ENCODE measurements around the gene KPNA4.
"Not testable (repeated sequence)": the region's sequence is repeated elsewhere in the genome, so short reads cannot be mapped to it uniquely, and the experiment has no call there.

KPNA4 gene

DNA sequence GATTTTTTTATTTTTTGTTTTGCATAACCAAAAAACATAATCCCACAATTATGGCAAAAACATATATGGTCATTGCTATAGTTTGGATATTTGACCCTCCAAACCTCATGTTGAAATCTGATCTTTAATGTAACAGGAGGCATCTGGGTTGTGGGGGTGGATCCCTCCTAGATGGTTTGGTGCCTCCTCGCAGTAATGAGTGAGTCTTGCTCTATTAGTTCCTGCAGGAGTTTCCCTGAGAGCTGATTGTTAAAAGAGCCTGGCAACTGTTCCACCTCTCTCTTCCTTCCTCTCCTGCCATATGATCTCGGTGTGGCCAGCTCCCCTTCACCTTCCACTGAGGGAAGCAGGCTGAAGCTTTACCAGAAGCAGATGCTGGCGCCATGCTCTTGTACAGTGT lies 82.6 kb downstream of the KPNA4 start:
- no peak for DNase-seq

DNA sequence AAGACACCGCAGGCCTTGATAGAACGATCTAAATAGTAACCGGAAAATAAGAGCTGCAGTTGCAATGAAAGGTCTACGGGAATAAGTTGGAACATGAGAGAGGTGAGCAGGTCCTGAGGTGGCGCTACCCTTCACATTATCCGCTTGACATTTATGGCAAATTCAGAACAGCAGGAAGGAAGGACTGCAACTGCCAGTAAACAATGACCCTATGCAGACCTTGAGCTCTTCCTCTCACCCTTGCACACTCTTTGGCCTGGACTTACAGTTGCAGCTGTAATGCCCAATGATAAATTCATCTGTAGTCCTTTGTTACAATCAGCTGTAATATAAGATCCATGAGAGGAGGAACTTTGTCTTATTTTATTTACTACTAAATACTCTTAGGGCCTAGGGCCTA lies 83.5 kb downstream of the KPNA4 start:
- no peak for DNase-seq

DNA sequence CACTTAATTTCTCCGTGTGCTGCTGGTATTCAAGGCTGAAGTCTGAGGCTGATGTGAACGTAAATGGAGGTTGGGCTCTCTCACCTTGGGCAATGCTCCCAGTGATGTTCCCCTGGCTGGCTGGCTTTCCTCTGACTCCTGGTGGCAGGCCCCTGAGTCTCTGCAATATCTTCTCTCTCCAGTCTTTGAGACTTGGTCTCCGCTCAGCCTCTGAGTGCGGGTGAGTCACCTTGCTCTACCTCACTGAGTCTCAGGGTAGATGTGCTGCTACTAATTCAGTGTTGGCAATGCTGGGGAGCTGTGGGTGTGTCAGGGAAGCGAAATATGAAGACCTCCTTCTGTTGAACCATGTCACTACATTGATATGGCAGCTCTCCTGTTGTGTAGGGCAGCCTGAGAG lies 84.4 kb downstream of the KPNA4 start:
- DNase-seq: no peak

DNA sequence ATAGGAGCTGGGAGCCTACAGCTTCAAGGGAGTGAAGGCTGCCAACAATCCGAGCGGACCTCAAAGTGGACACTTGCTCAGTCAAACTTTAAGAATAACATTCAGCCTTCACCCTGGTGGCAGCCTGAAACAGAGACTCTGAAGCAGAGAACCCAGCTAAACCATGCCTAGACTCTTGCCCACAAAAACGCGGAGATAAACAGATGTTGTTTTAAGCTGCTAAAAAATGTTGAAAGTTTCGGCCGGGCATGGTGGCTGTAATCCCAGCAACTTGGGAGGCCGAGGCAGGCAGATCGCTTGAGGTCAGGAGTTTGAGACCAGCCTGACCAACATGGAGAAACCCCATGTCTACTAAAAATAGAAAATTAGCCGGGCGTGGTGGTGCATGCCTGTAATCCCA lies 86.0 kb downstream of the KPNA4 start:
- DNase-seq: no peak

DNA sequence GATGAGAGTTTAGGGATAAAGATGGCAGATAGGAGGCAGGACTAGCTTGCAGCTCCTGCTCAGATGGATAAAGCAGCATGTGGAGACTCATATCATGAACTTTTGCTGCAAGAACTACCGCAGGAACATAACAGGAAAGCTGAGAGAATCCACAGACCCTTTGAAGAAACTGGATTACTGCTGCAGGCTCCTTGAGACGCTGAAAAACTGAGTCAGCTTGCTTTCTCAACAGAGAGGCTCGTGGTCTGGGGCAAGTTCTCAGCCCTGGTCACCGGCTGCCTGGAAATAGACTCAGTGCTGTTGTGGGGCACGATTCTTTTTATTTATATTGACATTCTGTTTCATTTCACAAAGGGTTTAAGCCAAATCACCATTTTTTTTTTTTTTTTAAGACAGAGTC lies 87.0 kb downstream of the KPNA4 start:
- no peak for DNase-seq

DNA sequence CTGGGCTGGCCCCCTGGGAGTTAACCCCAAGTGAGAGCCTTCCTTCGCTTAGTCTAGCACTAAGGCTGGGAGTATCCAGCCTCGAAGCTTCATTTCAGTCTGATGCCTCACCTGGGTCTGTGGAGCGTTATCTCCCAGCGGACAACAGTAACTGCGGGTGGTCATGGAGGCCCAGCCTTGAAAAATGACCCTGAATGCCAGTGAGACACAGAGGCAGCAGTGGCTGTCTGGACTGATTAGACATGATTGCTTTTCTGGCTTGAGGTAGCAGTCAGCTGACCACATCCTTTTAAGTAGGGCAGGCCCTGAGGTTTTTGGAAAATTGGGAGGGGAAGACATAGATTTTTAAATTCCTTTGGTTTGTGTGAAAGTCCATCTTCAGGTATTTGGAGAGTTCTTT lies 87.6 kb downstream of the KPNA4 start:
- peak; percentile 13 for DNase-seq

DNA sequence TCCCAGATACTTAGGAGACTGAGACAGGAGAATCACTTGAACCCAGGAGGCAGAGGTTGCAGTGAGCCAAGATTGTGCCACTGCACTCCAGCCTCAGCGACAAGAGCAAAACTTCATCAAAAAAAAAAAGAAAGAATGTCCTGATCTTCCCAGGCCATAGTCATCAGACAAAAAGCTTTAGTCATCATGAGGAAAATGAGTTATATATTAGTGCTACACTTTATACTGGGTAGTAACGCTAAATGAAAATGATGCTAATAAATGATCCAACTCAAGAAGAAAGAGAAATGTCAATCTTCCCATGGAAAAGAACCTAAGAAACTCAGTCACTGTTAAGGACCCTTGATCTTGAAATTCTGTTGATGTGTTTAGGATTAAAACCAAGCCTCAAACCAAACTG lies 89.5 kb downstream of the KPNA4 start:
- DNase-seq: no peak

DNA sequence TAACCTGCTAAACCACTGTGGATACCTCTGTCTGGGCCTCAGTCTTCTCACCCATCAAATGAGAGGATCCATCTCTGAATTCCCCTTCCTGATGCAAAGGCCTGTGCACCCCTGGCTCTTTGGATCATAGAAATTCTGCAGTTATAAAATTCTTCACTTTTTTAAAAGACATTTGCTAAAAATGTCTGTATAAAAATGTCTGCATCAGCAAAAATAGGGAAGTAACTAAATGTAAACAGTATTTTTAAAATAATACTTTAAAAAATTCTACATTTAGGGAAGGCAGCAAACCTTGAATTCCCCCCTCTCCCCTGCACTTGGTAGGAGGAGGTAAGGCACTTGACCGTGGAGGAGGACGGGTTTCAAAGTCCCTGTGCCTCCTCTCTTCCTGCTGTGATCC lies 90.2 kb downstream of the KPNA4 start:
- DNase-seq: no peak

DNA sequence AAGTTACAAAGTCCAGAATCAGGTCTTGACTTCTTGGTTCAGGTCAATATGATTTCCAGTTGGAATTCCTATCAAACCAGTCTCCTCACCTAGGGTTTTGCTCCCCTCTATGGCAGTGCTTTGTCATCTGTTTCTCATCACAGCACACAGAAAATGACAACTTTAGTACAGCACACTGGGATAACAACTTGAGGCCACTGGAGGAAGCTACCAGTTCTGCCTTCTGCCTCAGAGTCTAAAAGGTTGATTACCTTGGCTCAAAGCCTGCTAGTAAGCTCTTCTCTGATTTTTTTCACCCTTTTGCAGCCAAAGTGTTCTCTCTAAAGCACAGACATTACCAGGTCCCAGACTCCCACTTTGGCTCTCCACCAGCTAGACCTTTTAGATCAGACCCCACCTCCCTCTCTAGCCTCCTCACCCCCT lies 90.9 kb downstream of the KPNA4 start:
- no peak for DNase-seq

DNA sequence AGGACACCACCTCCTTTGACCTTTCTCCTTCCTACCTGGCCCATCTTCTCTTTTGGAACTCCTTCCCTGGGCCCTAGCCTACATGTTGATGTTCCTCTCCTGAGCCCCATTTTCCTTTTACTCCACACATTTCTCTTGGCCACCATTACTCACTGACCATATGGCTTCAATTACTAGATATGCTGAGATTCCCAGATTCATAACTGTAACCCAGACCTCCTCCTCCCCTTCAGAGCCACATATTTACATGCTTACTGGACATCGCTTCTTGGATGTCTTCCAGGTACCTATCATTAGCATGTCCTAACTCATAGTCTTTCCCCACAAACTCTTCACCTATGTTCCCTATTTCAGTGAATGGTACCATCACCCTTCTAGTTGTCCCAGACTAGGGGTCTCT lies 91.4 kb downstream of the KPNA4 start:
- no peak for DNase-seq

DNA sequence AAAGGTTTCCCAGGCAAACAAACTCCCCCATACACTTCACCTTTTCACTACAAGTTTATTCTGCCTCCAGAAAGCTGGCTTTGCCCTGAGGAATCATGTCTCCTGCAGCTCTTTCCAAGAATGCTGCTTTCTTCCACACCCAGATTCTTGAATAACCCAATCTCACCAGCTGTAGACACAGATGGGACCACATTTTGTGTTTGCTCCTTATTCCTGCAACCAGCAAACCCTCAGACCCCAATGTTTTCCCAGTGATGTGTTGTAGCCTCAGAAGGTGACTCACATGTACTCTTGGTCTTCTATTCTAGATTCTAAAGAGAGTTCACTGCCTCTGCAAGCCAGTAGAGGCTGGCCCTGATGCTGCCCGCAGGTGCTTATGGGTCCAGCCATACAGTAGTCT lies 92.2 kb downstream of the KPNA4 start:
- DNase-seq: no peak

DNA sequence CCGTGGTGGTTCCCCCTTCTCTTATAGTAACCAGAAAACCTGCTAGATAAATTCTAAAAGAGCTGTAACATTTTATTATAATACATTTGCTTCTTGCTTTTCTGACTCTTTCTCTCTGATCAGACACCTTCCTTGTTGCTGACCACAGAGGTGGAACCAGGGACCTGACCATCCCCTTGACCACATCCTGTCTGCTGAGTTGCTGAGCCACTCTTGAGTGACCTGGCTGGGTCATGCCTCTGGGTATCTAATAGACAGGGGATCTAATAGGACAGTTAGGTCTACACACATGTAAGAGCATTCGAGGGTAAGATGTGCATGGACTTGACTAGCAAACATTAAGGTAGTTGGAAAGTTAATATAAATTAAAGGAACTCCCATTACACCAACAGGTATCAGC lies 93.0 kb downstream of the KPNA4 start:
- DNase-seq: no peak

DNA sequence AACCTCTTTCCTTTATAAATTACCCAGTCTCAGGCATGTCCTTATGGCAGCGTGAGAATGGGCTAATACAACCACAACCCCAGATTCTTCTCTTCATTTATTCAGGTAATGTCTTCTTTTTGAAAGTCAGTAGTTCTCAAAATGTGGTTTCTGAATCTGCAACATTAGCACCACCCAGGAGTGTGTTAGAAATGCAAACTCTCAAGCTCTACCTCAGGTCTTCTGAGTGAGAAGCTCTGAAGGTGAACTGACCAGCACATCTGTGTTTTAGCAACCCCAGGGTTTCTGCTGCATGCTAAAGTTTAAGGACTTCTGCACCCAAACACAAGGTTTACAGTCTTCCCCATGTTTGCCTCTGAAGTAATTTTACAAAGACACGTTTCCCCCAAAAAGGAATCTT lies 93.5 kb downstream of the KPNA4 start:
- no peak for DNase-seq

DNA sequence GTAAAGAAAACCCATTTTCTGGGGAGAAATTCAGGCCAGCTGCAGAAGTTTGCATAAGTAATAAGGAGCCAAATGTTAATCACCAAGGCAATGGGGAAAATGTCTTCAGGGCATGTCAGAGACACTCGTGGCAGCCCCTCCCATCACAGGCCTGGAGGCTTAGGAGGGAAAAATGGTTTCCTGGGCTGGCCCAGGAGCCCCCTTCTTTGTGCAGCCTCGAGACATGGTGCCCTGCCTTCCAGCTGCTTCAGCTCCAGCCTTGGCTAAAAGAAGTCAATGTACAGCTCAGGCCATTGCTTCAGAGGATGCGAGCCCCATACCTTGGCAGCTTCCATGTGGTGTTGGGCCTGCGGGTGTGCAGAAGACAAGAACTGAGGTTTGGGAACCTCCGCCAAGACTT lies 95.2 kb downstream of the KPNA4 start:
- no peak for DNase-seq

DNA sequence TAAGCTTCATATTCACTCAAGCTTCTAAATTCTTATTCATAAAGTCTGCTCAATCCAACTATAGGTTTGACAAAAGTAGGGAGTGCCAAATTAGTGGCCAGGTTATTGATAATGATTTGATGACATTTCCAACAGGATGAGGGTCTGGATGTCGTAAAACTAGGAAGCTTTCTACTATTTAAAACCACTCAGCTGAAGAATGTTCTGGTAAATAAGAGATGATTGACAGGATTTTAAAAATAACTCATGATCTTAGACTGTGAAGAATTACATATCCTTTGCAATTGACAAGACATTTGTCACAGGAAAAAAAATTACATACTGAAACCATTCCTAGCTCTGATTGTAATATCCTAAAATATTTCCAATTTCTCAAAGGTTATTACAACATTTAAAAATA lies 100.4 kb downstream of the KPNA4 start:
- no peak for DNase-seq

DNA sequence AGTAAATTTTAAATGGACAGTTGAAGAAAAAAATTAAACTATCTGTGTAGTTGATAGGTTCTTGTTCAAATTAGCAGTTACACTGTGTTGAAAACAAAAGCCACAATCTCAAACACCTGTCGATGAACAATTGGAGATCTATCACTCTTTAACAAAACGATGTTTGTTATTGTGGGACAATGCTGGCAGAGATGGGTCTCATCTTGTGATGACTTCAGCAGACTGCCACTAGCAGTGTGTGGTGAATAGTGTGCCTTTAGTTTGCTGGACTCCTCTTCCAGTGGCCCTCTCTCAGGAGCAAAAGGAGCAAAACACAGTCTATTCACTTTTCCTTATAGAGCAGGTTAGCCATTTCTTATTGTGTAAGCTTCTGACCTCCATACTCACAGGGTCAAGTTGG lies 101.0 kb downstream of the KPNA4 start:
- DNase-seq: no peak

DNA sequence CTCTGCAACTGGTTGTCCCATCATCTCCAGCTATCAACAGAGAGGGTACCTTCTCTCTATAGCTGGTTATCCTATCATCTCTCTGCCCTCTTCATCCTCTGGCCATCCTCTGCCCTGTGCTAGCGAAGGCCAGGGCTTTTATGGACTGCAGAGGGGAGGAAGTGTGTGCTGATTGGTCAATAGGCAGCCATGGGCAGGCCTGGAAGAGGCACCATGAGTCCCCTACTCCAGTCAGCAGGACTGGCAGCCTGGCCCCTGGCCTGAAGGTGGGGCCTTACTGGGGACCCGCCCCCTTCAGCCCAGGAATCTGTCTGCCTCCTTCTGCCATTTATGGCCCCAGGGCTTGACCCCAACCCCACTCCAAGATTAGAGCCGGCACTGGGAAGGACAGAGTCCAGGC lies 105.3 kb downstream of the KPNA4 start:
- no peak for DNase-seq

DNA sequence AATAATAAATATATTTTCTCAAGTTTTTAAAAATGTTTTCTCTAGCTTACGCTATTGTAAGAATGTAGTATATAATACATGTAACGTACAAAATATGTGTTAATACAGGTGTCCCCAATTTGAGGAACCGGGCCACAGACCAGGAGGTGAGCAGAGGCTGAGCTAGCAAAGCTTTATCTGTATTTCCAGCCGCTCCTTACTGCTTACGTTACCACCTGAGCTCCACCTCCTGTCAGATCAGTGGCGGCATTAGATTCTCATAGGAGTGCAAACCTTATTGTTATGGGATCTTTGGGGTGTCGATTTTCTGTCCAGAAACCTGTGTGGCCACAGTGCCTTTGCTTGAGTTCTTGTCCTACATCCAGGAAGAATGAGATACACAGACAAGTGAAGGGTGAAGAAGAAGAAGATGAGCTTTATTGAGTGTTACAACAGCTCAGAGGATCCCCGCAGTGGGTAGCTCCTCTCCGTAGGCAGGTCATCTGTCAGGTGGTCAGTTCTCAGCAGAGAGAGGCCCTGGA lies 105.9 kb downstream of the KPNA4 start:
- no peak for DNase-seq

DNA sequence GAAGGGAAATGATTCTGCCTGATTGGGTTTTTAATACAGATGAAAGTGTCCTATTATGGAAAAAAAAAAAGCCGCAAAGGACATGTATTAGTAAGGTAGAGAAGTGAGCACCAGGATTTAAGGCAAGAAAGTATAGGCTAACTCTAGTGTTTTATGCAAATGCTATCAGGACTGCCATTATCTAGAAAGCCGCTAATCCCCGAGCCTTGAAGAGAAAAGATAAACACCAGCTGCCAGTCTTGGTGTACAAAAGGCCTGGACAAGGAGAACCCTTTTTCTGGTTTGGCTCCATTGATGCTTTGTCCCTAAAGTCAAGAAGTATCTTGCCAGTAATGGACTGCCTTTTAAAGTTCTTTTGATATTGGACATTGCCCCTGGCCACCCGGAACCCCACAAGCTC lies 107.2 kb downstream of the KPNA4 start:
- DNase-seq: no peak

DNA sequence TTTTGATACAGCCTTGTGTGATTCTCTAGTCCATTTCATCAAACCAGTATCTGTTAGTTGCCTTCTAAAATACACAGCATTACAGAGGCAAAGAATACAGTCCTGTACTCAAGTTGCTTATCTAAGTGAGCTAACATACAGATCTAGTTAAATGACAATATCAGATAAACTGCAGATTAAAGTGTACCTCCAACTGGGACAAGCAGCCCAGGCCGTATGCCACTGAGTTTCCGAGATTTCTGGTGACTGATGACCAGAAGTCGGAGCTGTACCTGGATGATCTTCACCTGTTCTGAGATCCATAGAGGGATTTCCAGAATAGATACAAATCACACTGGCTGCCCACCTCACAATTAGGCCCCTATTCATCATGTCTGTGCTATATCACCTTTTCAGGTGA lies 109.5 kb downstream of the KPNA4 start:
- DNase-seq: no peak

DNA sequence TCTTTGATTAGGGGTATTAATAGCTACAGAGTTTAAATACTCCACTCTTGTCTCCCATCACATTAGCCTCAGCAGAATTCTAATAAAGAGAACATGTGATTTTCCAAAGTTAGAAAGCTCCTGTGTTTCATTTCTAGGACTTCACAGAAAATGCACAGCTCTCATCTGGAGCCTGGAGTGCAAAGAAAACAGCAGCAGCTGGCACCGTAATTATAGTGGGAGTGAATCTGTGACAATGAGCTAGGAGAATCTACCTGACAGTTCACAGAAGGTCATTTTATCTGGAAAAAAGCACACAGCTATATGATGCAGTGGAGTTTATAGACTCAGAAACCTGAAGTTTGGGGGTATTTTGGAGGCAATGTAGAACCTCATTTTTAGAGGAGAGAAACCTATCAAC lies 110.4 kb downstream of the KPNA4 start:
- DNase-seq: no peak

DNA sequence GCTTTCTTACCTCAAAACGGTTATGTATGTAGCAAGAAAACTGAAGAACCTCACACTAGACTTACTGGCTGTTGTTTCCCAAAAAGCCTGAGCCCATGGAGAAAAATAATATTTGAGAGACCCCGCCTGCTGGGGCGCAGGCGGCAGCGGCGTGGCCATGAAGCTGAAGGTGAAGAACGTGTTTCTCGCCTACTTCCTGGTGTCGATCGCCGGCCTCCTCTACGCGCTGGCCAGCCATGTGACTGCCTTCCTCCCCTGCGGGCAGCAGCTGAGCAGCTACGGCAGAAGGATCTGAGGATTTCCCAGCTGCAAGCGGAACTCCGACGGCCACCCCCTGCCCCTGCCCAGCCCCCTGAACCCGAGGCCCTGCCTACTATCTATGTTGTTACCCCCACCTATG lies 113.1 kb downstream of the KPNA4 start:
- DNase-seq: not testable (repeated sequence)

DNA sequence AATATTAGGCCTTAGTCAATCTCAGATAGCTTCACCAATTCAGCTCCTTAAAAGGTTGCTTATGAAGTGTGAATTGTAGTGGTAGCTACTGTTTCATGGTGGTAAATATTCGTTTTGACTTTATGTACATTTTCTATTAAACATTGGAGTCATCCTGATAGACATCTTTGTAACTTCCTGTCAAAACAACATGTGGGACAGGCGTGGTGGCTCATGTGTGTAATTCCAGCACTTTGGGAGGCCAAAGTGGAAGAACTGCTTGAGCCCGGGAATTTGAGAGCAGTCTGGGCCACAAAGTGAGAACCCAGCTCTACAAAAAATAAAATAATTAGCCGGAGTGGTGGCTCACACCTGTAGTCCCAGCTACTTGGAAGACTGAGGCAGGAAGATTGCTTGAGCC lies 113.8 kb downstream of the KPNA4 start:
- DNase-seq: no peak

DNA sequence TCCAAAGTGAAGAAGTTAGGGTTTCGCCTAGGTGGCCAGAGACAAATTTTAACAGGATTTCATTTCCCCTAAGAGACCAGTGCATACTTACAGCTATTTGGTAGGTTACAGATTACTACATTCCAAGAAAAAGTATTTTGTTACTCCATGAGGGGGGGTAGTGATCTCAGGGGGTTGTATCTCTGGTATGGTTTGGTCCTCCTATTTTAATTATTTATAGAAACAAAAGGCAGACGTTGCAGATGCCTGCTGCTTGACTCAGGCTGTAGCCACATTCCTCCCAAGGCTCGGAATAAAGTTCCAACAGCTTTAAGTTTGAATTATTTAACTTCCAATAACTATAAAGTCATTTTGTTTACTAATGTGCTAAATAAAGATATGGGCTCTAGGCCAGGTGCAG lies 114.5 kb downstream of the KPNA4 start:
- no peak for DNase-seq

DNA sequence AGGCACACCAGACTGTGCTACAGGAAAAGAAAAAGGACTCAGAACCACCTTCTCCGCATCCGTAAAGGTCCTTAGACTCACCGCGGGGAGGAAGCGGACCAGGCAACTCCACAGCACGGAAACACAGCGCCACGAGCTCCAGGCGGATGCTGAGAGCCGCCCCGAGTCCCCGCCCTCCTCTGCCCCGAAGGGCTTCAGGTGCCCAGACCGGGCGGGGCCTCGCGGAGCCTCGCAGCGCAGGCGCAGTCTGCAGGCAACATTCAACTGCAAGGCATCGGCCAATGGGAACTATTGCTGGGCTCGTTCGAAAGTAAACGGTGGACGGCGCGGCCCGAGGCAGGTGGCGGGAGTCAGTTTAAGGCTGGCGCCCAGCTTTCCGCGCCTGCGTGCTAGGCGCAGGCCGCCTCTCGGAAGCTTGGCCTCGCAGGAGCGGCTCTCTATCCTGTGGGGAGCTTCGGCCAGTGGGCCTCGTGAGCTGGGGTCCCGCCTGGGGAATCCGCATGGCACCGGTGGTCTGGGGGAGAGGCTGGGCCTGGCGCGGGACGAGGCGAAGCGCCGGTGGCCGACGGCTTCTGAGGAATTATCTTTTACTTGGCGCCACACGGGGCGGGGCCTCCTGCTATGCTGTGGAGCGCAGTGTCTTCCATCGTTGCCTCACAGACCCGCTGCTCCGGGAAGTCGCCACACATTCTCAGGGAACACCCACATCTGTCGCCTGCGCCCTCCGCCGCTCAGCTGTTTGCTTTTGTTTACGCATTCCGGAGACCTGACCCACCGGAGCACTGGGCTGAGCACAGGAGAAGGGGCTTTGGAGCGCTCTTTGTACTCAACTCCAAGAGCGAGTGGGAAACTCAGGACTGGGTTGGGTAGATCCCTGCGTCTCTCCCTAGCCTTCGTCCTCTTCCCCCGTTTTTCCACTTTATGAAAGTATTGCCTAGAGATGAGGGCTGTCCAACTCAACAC lies 115.5 kb downstream of the KPNA4 start, which contains the start of gene TRIM59:
Gene TRIM59 (minus strand): TSS at position 151 of the 963 bp plus-strand sequence. CDS start 10,603 bp downstream, outside the sequence.
- peak; percentile 72 for DNase-seq
